Duodenal mucosa (tissue), 2 donors: ENCODE measurements around the gene FABP7.

ENCODE experiments used
- H3K27ac ChIP-seq: one replicate; pipeline ENCODE4 v1.7.0; 2013; ENCODE audit warnings: low read depth, low read length
- H3K27me3 ChIP-seq, 2 donors: one replicate each; pipeline ENCODE4 v1.7.0; 2013; ENCODE audit warnings: low read length in 2 of 2, control low read depth in 1 of 2; ENCODE audit not compliant: insufficient read depth in 2 of 2, control insufficient read depth in 1 of 2
- H3K36me3 ChIP-seq, 2 donors: one replicate each; pipeline ENCODE4 v1.7.0; 2013; ENCODE audit warnings: low read length in 2 of 2, control low read depth in 1 of 2; ENCODE audit not compliant: insufficient read depth in 2 of 2, control insufficient read depth in 1 of 2
- H3K4me1 ChIP-seq, 2 donors: one replicate each; pipeline ENCODE4 v1.7.0; 2013; ENCODE audit warnings: low read length in 2 of 2, control low read depth in 1 of 2; ENCODE audit not compliant: insufficient read depth in 2 of 2, control insufficient read depth in 1 of 2
- H3K4me3 ChIP-seq, 2 donors: one replicate each; pipeline ENCODE4 v1.7.0; 2013; ENCODE audit warnings: low read length in 2 of 2, low read depth in 1 of 2
- H3K9ac ChIP-seq, 2 donors: one replicate each; pipeline ENCODE4 v1.7.0; 2013; ENCODE audit warnings: low read length in 2 of 2, low read depth in 1 of 2
- H3K9me3 ChIP-seq, 2 donors: one replicate each; pipeline ENCODE4 v1.7.0; 2013; ENCODE audit warnings: low read length in 2 of 2, control low read depth in 1 of 2; ENCODE audit not compliant: control insufficient read depth in 1 of 2

FABP7 gene

DNA sequence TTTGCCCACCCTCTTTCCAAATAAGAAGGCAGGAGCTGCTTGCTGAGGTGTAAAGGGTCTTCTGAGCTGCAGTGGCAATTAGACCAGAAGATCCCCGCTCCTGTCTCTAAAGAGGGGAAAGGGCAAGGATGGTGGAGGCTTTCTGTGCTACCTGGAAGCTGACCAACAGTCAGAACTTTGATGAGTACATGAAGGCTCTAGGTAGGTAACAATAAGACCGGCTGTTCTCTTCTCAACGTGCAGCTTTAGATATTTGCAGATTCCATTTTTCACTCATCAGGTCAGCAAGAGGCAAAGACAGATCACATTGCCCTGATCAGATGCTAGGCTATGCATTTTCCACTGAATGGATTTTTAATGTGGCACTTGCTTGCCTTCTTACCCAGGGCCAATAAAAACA, at the start of gene FABP7:
FABP7 (plus strand) TSS at position 50 of the 400 bp plus-strand sequence; CDS start at position 129, 79 bp downstream.
- H3K36me3 ChIP-seq, result no peaks in the 10 kb centered on the region
- H3K9me3 ChIP-seq, result no peaks in the 10 kb centered on the region
- H3K27me3 ChIP-seq, result no peaks in the 10 kb centered on the region
- H3K9ac ChIP-seq, result no peak within 1 kb of the TSS
- H3K4me1 ChIP-seq, result no peaks in the 10 kb centered on the region
- no peak within 1 kb of the TSS for H3K27ac ChIP-seq
- H3K4me3 ChIP-seq, result no peak within 1 kb of the TSS

DNA sequence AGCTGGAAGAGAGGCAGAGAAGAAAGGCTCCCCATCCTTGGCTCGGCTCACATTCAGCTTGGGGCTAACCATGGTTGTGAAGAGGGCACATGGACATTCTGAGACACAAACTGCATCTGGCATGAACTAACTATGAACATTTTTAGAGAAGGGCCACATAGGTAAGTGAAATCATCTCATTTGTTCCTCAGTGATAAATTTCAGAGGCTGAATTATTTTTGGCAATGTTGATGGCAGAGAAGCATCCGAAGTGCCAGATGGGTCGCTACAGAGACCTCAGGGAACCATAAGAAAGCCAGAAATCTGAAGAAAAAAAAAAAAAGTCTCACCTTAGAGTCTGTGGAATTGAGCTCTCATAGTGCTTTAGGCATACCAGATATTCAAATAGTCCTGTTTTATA, 49.2 kb upstream of the FABP7 start:
- no peaks in the 10 kb centered on the region for H3K9me3 ChIP-seq
- H3K27ac ChIP-seq, result no peak overlapping the region
- H3K9ac ChIP-seq, result no peak overlapping the region
- H3K27me3 ChIP-seq, result no peaks in the 10 kb centered on the region
- H3K36me3 ChIP-seq, result no peaks in the 10 kb centered on the region
- no peak overlapping the region for H3K4me3 ChIP-seq
- H3K4me1 ChIP-seq, result no peaks in the 10 kb centered on the region

DNA sequence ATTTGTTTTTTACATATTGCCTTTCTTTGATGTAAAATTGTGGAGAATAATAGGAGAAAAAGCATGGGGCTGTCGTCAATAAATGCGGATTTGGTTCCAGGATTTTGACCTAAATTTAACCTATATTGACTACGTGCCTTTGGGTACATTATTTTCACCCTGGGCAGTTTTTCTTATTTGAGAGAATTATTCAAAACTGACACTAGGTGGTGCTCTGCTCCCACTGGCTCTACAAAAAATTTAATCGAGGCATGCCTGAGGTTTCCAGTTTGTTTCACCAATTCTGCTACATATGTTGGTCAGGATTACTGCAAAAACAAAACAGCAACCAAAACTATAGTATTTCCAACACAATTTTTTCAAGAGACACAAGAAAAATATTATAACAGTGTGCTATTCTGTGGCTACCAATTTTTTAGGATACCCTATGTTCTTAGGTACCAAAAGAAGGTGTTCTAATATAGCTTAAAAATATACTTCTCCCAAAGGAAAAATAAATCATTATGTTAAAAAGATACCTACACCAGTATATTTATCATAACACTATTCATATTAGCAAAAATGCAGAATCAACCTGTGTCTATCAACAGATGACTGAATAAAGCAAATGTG, 48.6 kb upstream of the FABP7 start:
- no peaks in the 10 kb centered on the region for H3K36me3 ChIP-seq
- no peak overlapping the region for H3K27ac ChIP-seq
- no peak overlapping the region for H3K9ac ChIP-seq

DNA sequence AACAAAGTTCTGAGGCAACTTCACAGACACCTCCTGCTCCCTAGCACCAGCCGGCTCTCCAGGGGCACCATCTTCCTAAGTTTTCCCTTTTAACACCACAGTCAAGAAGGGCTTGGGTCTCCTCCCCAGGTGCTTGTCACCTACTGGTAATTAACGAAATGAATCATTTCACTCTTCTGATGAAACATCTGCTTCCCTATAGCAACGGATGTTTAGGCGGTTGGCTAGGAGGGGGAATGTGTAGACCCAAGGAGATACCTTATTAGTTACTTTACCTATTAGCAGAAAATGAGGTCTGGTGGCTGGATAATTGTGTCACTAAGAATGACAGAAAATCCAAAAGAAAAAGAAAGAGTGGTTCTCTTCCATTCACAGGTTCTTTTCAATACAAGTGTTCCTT, 46.3 kb upstream of the FABP7 start:
- H3K4me3 ChIP-seq, result no peak overlapping the region
- H3K4me1 ChIP-seq, result no peaks in the 10 kb centered on the region
- no peaks in the 10 kb centered on the region for H3K36me3 ChIP-seq
- H3K27ac ChIP-seq, result no peak overlapping the region
- no peaks in the 10 kb centered on the region for H3K9me3 ChIP-seq
- no peak overlapping the region for H3K9ac ChIP-seq
- no peaks in the 10 kb centered on the region for H3K27me3 ChIP-seq

More for the DNA sequence above, 48.6 kb upstream of the FABP7 start:
- no peaks in the 10 kb centered on the region for H3K27me3 ChIP-seq
- no peaks in the 10 kb centered on the region for H3K9me3 ChIP-seq
- H3K4me3 ChIP-seq, result no peak overlapping the region
- no peaks in the 10 kb centered on the region for H3K4me1 ChIP-seq

DNA sequence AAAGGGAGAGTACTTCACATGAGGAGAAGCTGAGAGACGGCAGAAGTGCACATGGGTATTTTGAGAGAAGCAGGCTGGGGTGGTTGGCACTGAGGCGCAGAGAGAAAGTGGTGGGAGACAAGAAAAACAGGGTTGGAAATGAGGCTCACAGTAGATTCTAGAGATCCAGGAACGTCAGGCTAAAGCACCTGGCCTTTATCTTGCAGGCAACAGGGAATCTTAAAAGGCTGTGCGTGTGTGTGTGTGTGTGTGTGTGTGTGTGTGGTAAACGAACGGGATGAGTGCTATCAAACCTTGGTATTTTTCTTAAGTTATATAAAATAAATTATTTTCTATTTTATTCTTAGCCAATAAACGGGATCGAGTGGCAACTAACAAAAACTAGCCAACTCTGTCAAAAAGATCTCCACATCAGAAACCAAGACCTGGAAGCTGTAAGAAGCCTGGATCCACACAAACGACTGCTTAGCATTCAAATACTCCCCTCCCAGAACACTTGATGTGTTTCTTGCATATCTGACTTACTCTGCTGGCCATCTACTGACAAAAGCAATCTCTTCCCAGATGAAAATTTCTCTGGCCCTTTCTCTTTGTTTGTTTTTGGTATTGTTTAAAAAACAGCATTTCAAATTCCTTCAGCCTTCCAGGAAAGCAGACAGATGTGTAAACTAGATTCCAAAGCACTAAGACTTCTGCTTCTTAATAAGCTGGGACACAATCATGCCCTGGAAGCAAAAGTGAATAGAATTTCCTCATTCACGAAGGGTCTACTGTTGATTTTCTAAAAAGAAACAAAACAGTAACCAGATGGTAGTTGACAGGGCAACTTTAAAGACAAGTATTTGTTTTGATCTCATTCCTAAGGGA, 44.8 kb upstream of the FABP7 start:
- H3K36me3 ChIP-seq, result no peaks in the 10 kb centered on the region
- no peaks in the 10 kb centered on the region for H3K9me3 ChIP-seq
- H3K27ac ChIP-seq, result no peak overlapping the region
- H3K4me3 ChIP-seq, result no peak overlapping the region
- H3K27me3 ChIP-seq, result no peaks in the 10 kb centered on the region
- H3K9ac ChIP-seq, result no peak overlapping the region
- H3K4me1 ChIP-seq, result no peaks in the 10 kb centered on the region

DNA sequence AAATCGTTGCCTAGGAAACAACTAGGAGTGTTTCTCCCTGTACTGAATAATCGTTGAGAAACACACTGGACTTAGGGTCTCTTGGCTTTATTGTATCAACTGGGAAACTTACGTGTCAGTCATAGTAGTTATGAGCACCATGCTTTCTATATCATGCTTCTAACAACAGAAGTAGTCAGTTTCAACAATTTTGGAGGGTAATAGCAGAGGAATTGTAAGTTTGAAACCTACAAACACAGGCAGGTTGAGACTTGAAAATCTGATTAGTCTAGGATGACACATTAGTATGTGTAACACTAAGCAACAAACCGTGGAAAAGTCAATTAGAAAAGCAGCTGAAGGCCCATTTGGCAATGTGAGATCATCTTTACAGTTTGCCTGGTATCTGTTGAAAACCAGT, 43.9 kb upstream of the FABP7 start:
- Histone ChIP-seq H3K9me3 (no peaks in the 10 kb centered on the region), H3K4me1 (no peaks in the 10 kb centered on the region), H3K4me3 (no peak overlapping the region), H3K27me3 (no peaks in the 10 kb centered on the region), H3K36me3 (no peaks in the 10 kb centered on the region), H3K27ac (no peak overlapping the region), H3K9ac (no peak overlapping the region)

DNA sequence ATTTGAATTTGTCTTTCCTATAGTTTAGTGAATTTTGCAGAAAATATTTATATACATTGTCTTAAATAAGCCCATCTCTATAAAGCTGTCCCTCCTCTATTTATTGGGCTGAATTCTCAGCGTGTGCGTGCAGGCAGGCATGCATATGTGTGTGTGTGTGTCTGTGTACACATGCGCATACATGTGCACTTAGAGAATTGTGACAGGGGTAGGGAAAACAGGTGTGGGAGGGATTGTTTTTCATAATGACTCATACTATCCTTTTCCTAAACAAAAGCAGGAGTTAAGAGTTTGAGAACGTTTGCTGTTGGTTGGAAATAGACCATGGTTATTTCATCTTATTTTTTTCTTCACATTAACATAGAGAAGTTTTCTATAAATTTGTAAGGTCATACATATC, 43.4 kb upstream of the FABP7 start:
- no peaks in the 10 kb centered on the region for H3K9me3 ChIP-seq
- no peak overlapping the region for H3K9ac ChIP-seq
- H3K4me1 ChIP-seq, result no peaks in the 10 kb centered on the region
- H3K4me3 ChIP-seq, result no peak overlapping the region
- H3K27me3 ChIP-seq, result no peaks in the 10 kb centered on the region
- no peak overlapping the region for H3K27ac ChIP-seq
- H3K36me3 ChIP-seq, result no peaks in the 10 kb centered on the region

DNA sequence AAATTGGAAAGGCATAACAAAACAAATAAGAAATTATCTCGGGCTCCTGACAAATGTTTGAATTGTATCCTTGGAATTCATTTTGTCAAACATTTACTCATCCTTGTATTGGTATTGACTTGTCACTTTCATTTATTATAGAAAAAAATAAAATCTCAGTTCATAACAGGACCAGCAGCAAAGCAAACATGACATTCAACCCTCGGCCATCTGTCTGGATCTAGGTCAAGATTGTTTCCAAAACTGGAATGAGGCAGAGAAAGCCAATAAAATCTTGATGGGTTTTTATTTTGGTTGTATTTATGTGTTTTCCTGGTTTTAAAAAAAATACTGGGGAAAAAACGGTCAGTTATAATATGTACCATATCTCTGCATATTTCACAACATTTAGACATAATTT, 42.9 kb upstream of the FABP7 start:
- H3K9ac ChIP-seq, result no peak overlapping the region
- no peaks in the 10 kb centered on the region for H3K9me3 ChIP-seq
- no peak overlapping the region for H3K4me3 ChIP-seq
- H3K27ac ChIP-seq, result no peak overlapping the region
- H3K36me3 ChIP-seq, result no peaks in the 10 kb centered on the region
- no peaks in the 10 kb centered on the region for H3K4me1 ChIP-seq
- H3K27me3 ChIP-seq, result no peaks in the 10 kb centered on the region

DNA sequence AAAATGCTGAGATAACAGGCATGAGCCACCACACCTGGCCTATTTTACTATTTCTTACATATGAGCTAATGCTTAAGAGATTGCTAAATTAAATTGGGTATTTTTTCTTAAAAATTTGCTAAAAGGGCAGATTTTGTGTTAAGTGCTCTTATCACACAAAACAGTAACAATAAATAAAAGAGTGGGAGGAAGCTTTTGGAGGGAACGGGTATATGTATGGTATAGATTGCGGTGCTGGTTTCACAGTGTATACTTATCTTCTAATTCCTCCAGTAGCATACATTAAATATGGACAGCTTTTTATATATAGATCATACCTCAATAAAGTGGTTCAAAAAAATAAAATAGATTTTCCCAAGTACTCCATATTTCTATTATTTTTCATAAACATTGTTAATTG, 39.4 kb upstream of the FABP7 start:
- Histone ChIP-seq H3K9me3 (no peaks in the 10 kb centered on the region), H3K4me3 (no peak overlapping the region), H3K27ac (no peak overlapping the region), H3K27me3 (no peaks in the 10 kb centered on the region), H3K9ac (no peak overlapping the region), H3K4me1 (no peaks in the 10 kb centered on the region), H3K36me3 (no peaks in the 10 kb centered on the region)

DNA sequence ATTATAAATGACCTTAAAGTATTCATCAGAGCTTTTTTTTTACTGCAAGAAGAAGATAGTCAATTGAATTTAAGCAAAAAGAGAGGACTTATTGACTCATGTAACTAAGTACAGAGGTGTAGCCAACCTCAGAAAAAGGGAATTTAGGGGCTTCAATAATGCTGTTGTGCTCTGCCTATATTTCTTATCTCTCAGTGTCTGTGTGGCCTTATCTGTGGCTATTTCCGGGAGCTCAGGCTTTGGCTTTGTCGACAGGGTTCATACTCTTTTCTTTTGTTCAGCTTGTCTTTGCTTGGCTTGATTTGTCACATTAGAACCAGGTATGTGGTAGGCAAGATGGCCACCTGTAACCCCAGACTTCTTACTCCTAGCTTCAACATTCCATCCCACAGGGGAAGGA, 38.6 kb upstream of the FABP7 start:
- no peak overlapping the region for H3K4me3 ChIP-seq

More for the DNA sequence above, 38.6 kb upstream of the FABP7 start:
- no peak overlapping the region for H3K9ac ChIP-seq
- H3K27ac ChIP-seq, result no peak overlapping the region
- H3K9me3 ChIP-seq, result no peaks in the 10 kb centered on the region
- H3K36me3 ChIP-seq, result no peaks in the 10 kb centered on the region
- no peaks in the 10 kb centered on the region for H3K4me1 ChIP-seq
- no peaks in the 10 kb centered on the region for H3K27me3 ChIP-seq
